Fibroblast of pulmonary artery (primary cell): ENCODE measurements around the gene LIFR.
"Not testable (repeated sequence)": the region's sequence is repeated elsewhere in the genome, so short reads cannot be mapped to it uniquely, and the experiment has no call there.

Experiments used
- DNase-seq: peaks from one replicate; pipeline ENCODE4 v3.0.0-alpha.2; 2010; ENCODE audit warnings: low read depth
- H3K4me3 ChIP-seq: replicated peaks from 2 replicates; pipeline ENCODE4 v1.5.1; 2011; ENCODE audit warnings: low read depth, mild to moderate bottlenecking, control low read depth, low read length, moderate library complexity
- CTCF ChIP-seq: IDR thresholded peaks from 2 replicates; pipeline ENCODE4 v1.5.1; 2011; ENCODE audit warnings: mild to moderate bottlenecking, control low read depth, low read length, inconsistent platforms; ENCODE audit errors: missing control alignments

The LIFR gene

DNA sequence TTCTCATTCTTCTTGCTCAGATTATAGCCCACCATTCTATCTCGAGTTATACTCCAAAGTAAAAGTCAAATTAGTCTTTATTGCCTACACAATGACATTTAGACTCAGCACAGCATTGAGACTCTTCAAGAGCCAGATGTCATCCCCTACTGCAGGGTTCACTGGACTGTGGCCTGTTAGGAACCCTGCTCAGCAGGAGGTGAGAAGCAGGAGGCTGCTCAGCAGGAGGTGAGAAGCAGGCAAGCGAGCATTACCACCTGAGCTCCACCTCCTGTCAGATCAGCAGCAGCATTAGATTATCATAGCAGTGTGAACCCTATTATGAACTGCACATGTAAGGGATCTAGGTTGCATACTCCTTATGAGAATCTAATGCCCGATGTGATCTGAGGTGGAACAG is 12.7 kb upstream of the LIFR start:
- TF ChIP-seq CTCF: no peak
- H3K4me3 ChIP-seq: no peak overlapping the region
- DNase-seq: no peak

DNA sequence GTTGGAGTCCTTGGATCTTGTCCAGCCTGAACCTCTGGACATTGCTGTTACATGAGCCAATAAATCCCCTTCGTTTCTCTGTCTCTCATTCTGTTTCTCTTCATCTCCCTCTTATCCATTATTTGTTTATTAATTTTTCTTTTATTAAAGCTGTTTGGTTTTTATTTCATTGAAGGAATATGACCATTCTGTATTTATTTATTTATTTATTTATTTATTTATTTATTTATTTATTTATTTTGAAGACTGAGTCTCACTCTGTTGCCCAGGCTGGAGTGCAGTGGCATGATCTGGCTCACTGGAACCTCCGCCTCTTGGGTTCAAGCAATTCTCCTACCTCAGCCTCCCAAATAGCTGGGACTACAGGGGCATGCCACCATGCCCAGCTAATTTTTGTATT is 10.9 kb upstream of the LIFR start:
- not testable (repeated sequence) for DNase-seq

GRCh38 chr5:38563624-38564023 is 7.2 kb upstream of the LIFR start:
- H3K4me3 ChIP-seq: no peak overlapping the region
- no peak for TF ChIP-seq CTCF
- DNase-seq: no peak

More for the DNA sequence above, 10.9 kb upstream of the LIFR start:
- H3K4me3 ChIP-seq: not testable (repeated sequence)

DNA sequence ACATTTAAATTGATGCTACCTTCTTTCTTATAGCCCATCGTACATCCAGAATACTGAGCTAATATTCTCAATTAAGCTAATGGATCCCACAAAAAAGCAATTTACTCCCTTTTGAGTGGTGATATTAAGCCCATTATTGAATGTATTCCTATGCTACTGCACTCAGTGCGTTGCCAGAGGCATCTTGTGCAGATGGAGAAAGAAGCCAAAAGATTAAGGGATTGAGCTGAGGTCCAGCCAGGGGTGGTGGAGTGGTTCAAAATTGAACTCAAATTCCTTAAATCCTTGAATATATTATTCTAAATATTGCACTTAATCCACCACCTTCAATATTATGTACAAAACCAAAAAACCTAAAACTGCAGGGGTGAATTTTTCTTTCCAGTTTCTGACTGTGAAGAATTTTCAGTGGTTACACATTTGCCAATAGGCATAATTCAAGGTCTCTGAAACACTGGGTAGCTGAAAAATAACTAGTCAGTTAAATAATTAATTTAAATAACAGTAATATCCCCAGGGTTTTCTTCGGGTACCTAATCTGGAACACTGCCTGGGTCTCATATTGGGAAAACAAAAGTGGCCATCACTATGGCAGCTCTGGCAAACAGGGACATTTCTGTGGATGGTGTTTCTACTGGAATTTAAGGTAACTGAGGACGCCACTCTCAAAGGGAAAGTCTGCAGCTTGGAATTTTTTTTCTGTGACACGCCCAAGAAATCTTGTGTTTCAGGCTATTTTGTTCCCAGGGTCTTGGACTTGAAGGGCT is 6.2 kb upstream of the LIFR start:
- no peak for TF ChIP-seq CTCF
- no peak overlapping the region for H3K4me3 ChIP-seq
- DNase-seq: no peak

DNA sequence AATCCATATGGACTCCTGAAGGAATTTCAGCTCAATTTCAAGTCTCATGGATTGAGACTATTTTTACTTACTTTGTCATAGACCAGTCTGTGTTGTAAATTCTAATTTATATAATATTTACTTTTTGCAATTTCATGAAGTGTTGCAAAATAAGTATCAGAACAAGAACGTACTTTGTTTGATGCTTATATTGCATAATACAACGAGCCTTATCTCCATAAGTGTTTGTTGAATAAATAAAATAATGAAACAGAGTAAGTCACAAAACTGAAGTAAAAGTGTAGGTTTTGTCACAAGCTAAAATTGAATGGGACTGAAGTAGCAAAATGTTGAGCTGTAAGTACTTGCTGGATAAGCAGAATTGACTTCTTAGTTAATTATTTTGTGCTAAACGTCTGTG is 3.0 kb upstream of the LIFR start:
- no peak for TF ChIP-seq CTCF
- no peak overlapping the region for H3K4me3 ChIP-seq
- no peak for DNase-seq

DNA sequence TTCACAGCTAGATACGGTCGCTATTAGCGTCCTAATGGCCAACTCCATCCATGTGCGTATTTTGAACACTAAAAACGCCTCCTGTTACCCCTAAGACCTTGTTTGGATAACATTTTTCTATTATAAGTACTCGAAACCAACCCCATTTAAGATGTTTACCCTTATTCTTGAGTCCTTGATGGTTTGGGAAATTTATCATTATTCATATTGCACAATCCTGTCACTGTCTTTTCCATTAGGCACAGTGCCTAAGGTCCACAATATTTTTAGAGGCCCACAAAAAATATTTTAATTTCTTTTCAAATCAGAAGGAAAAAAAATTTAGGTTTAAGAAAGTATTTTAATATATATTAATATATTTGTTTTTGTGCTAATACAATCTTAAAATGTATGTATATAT is 1.3 kb upstream of the LIFR start:
- TF ChIP-seq CTCF: no peak
- H3K4me3 ChIP-seq: peak overlapping the region; percentile 71

DNA sequence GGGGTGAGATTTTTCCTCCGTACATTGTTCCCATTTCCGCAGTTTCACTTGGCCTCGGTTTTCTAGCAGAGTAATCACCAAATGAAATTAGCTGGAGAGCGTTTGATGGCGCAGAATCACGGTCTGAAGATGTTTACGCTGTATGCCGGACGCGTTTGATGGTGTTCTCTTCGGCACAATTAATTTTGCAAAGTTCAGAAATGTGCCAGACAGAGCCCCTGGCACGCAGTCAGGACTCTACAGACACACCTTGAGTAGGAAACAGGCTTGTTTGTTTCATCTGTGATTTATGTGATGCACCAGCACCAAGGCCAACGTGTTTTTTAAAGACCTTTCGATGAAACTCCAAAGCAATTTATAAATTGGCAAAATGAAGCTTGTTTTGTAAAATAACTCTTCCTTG is 863 bp upstream of the LIFR start:
- H3K4me3 ChIP-seq: peak overlapping the region; percentile 71
- DNase-seq: no peak
- no peak for TF ChIP-seq CTCF

More for the DNA sequence above, 1.3 kb upstream of the LIFR start:
- DNase-seq: no peak
